Mesendoderm (in vitro differentiated cells): ENCODE measurements around the gene CSNK2A3.

Experiments
- DNase-seq: peaks from one replicate; pipeline ENCODE4 v3.0.0; 2013
- H2AK5ac ChIP-seq: 2 replicates; pipeline ENCODE4 v1.6.1; 2013; ENCODE audit warnings: low read length, inconsistent platforms
- H2BK120ac ChIP-seq: 2 replicates; pipeline ENCODE4 v1.6.1; 2013; ENCODE audit warnings: low read depth, mild to moderate bottlenecking, low read length, moderate library complexity, mixed read lengths
- H2BK15ac ChIP-seq: replicated peaks from 2 replicates; pipeline ENCODE4 v1.6.1; 2013; ENCODE audit warnings: low read depth, mild to moderate bottlenecking, moderate library complexity
- H2BK5ac ChIP-seq: 2 replicates; pipeline ENCODE4 v1.6.1; 2013; ENCODE audit warnings: low read length, inconsistent platforms
- H3K18ac ChIP-seq: 2 replicates; pipeline ENCODE4 v1.6.1; 2013; ENCODE audit warnings: mild to moderate bottlenecking, low read length, mixed read lengths
- H3K23ac ChIP-seq: one replicate; pipeline ENCODE4 v1.6.1; 2013; ENCODE audit warnings: low read length
- H3K27ac ChIP-seq: 2 replicates; pipeline ENCODE4 v1.5.1; 2013; ENCODE audit warnings: low read depth, mild to moderate bottlenecking, inconsistent platforms, low read length, moderate library complexity
- H3K27me3 ChIP-seq: 2 replicates; pipeline ENCODE4 v1.6.1; 2013; ENCODE audit warnings: low read length, control low read depth, mild to moderate bottlenecking, inconsistent platforms; ENCODE audit not compliant: insufficient read depth, poor library complexity
- H3K36me3 ChIP-seq: 2 replicates; pipeline ENCODE4 v1.6.1; 2013; ENCODE audit warnings: low read length, inconsistent platforms; ENCODE audit not compliant: control insufficient read depth, insufficient read depth
- H3K4ac ChIP-seq: one replicate; pipeline ENCODE4 v1.6.1; 2013; ENCODE audit warnings: low read depth, mild to moderate bottlenecking, low read length, moderate library complexity
- H3K4me1 ChIP-seq: 2 replicates; pipeline ENCODE4 v1.6.1; 2013; ENCODE audit warnings: low read depth, low read length, inconsistent platforms; ENCODE audit not compliant: control insufficient read depth
- H3K4me2 ChIP-seq: 2 replicates; pipeline ENCODE4 v1.6.1; 2013; ENCODE audit warnings: low read length
- H3K4me3 ChIP-seq: 2 replicates; pipeline ENCODE4 v1.5.1; 2013; ENCODE audit warnings: mild to moderate bottlenecking, low read length
- H3K56ac ChIP-seq: one replicate; pipeline ENCODE4 v1.6.1; 2013; ENCODE audit warnings: low read length
- H3K79me1 ChIP-seq: 2 replicates; pipeline ENCODE4 v1.6.1; 2013; ENCODE audit warnings: low read length, inconsistent platforms
- H3K79me2 ChIP-seq: 2 replicates; pipeline ENCODE4 v1.6.1; 2013; ENCODE audit warnings: mild to moderate bottlenecking, low read length; ENCODE audit not compliant: control insufficient read depth, insufficient read depth
- H3K9ac ChIP-seq: 2 replicates; pipeline ENCODE4 v1.6.1; 2013; ENCODE audit warnings: low read length, inconsistent platforms
- H4K5ac ChIP-seq: one replicate; pipeline ENCODE4 v1.6.1; 2013; ENCODE audit warnings: low read length
- H4K8ac ChIP-seq: one replicate; pipeline ENCODE4 v1.6.1; 2013; ENCODE audit warnings: low read depth, mild to moderate bottlenecking, control low read depth, low read length, moderate library complexity
- WGBS: extraction: QIAGEN DNeasy Blood & Tissue Kit; methylation state at CpG from one replicate; pipeline ENCODE4 v1.1.7; 2013; ENCODE audit warnings: low lambda C conversion rate, missing lambda C conversion rate; ENCODE audit not compliant: insufficient coverage; ENCODE audit errors: extremely low coverage; 5-methylcytosine and 5-hydroxymethylcytosine counted together

Gene CSNK2A3

DNA sequence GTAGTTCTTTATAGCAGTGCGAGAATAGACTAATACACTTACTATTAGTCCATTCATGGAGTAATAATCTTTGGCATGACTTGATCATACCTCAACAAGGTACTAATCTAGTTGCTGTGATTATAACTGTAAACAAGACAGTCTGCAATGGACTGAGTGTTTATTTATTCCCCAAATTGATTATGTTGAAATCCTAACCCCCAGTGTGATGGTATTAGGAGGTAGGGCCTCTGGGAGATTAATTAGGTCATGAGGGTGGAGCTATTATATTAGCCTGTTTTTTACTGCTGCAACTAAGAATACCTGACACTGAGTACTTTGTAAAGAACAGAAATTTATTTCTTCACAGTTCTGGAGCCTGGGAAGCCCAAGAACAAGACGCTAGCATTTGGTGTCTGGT is 30.9 kb upstream of the CSNK2A3 start:
- Histone ChIP-seq H3K23ac (no peak overlapping the region), H3K36me3 (no peaks in the 10 kb centered on the region), H3K4me1 (no peaks in the 10 kb centered on the region), H3K4me3 (no peak overlapping the region), H3K56ac (no peak overlapping the region), H3K4ac (no peak overlapping the region), H2AK5ac (no peak overlapping the region), H3K27ac (no peak overlapping the region), H3K9ac (no peak overlapping the region), H3K18ac (no peak overlapping the region), H3K4me2 (no peak overlapping the region), H2BK15ac (no peak overlapping the region), H2BK5ac (no peak overlapping the region), H3K27me3 (no peaks in the 10 kb centered on the region), H3K79me2 (no peaks in the 10 kb centered on the region), H2BK120ac (no peak overlapping the region), H4K8ac (no peak overlapping the region), H4K5ac (no peak overlapping the region), H3K79me1 (no peaks in the 10 kb centered on the region)
- no peak for DNase-seq
- WGBS, result no CpG with 5 or more reads among the region's 2 CpGs

DNA sequence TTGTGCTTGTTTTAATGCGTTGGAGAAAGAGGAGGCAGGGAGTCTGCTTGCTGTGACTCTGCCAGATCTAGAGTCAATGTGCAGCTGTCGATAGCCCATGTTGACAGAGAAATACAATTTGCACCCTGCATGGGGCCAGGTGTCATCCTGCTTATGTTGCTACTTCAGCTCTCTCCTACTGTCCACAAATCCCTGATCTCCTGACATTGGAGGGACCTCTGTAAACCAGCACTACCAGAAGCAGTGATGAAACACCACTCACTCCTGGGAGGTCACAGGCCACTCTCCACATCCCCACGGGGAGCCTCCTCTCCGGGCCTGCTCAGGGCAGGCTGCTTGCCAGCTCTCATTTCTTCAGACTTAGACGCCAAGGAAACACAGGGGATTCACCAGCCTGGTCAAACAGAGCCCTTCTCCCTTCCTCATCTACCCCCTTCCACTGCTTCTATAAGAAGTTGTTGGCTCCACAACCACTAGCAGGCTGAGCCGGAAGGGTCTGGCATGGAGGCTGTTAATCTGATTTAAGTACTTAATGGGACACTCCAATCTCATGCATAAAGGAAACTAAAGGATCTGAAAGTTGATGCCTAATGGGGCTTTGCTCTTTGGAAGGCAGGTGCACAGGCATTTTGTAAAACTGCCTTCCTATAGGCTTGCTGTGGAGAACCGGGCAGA is 29.9 kb upstream of the CSNK2A3 start:
- Histone ChIP-seq H4K5ac (no peak overlapping the region), H3K27me3 (no peaks in the 10 kb centered on the region), H3K4ac (no peak overlapping the region), H3K4me2 (no peak overlapping the region), H3K36me3 (no peaks in the 10 kb centered on the region), H2BK15ac (no peak overlapping the region), H3K9ac (no peak overlapping the region), H3K18ac (no peak overlapping the region), H2BK120ac (no peak overlapping the region), H3K27ac (no peak overlapping the region), H3K79me1 (no peaks in the 10 kb centered on the region), H3K4me1 (no peaks in the 10 kb centered on the region), H2AK5ac (no peak overlapping the region), H3K56ac (no peak overlapping the region), H2BK5ac (no peak overlapping the region), H3K4me3 (no peak overlapping the region), H3K23ac (no peak overlapping the region), H4K8ac (no peak overlapping the region), H3K79me2 (no peaks in the 10 kb centered on the region)
- WGBS, result no CpG with 5 or more reads among the region's 7 CpGs
- DNase-seq, result no peak

DNA sequence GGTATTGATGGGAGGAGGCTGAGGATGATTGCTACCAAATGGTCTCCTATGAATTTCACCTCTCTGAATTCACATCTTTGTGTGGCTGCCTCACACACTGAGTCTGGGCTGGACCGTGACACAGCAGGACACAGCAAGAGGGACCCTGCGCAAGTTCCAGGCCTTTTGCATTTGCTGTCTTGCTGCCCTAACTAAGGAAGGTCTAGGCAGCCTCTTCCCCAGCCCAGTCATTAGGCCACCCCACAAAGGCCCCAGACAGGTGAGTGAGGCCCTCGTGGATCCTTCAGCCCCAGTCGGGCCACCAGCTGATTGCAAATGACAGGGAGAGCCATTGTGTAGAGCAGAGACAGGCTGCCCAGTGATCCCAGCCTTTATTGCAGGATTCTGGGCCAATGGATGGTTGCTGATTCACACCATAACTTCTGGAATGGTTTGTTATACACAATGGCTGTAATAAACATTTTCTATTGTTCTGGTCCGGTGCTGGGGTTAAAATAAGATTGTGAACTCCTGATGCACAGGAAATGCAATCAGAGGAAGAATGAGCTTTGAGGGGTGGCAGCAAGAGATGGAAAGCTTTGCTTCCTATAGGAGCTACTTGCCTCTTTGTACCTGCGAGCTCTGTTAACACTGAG is 28.5 kb upstream of the CSNK2A3 start:
- no peak overlapping the region for H3K4ac ChIP-seq
- no peaks in the 10 kb centered on the region for H3K4me1 ChIP-seq
- H2BK120ac ChIP-seq, result no peak overlapping the region
- no peak overlapping the region for H2BK15ac ChIP-seq
- H3K36me3 ChIP-seq, result no peaks in the 10 kb centered on the region
- H4K5ac ChIP-seq, result no peak overlapping the region
- no peaks in the 10 kb centered on the region for H3K79me1 ChIP-seq
- no peak for DNase-seq
- no peaks in the 10 kb centered on the region for H3K27me3 ChIP-seq
- no peak overlapping the region for H2BK5ac ChIP-seq
- H3K18ac ChIP-seq, result no peak overlapping the region
- no peak overlapping the region for H3K4me2 ChIP-seq
- WGBS, result no CpG with 5 or more reads among the region's 6 CpGs
- no peak overlapping the region for H2AK5ac ChIP-seq
- H3K27ac ChIP-seq, result no peak overlapping the region
- H3K23ac ChIP-seq, result no peak overlapping the region
- H3K4me3 ChIP-seq, result no peak overlapping the region
- no peak overlapping the region for H3K9ac ChIP-seq
- no peaks in the 10 kb centered on the region for H3K79me2 ChIP-seq
- H4K8ac ChIP-seq, result no peak overlapping the region
- no peak overlapping the region for H3K56ac ChIP-seq

DNA sequence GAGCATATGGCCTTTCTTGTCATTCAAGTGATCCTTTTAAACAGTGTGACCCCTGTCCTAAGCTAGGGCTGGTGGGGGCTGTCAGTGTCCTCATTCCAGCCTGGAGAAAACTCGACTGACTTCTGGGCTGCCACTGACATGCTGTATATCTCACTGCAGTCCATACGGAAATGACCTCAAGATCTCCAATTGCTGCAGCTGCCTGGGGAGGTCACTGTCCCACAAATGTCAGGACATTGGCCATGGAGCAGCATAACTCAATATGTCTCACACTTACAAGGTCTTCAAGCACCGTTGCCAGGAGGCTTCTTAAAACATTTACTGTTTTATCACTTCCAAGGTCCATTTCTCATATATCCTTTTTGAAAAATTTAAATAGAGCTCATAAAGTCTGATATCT is 27.8 kb upstream of the CSNK2A3 start:
- DNase-seq, result no peak
- Histone ChIP-seq H4K5ac (no peak overlapping the region), H3K79me2 (no peaks in the 10 kb centered on the region), H3K27me3 (no peaks in the 10 kb centered on the region), H3K4me1 (no peaks in the 10 kb centered on the region), H4K8ac (no peak overlapping the region), H3K9ac (no peak overlapping the region), H2AK5ac (no peak overlapping the region), H3K4me3 (no peak overlapping the region), H3K23ac (no peak overlapping the region), H3K4ac (no peak overlapping the region), H3K36me3 (no peaks in the 10 kb centered on the region), H3K79me1 (no peaks in the 10 kb centered on the region), H2BK15ac (no peak overlapping the region), H2BK5ac (no peak overlapping the region), H3K56ac (no peak overlapping the region), H3K4me2 (no peak overlapping the region), H3K18ac (no peak overlapping the region), H3K27ac (no peak overlapping the region), H2BK120ac (no peak overlapping the region)
- WGBS, result no CpG with 5 or more reads among the region's 3 CpGs

DNA sequence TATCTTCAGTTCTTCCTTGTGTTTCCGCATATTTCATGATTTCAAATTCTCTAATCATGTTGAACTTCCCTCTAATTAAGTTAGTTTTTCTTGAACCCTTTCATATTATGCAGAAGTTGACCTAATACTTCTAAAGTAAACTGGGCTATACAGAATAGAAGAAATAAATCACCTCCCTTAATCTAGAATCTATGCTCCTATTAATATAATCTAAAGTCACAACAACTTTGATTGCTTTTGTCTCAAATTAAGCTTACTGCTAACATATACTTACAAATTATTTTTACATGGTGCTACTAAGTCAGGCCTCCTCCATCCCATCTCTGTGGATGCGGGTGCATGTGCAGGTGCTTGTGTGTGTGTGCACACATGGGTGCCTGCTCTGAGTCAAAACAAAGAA is 27.3 kb upstream of the CSNK2A3 start:
- H4K5ac ChIP-seq, result no peak overlapping the region
- no peak for DNase-seq
- no peaks in the 10 kb centered on the region for H3K27me3 ChIP-seq
- H3K79me1 ChIP-seq, result no peaks in the 10 kb centered on the region
- H3K27ac ChIP-seq, result no peak overlapping the region
- no peak overlapping the region for H3K4me2 ChIP-seq
- no peak overlapping the region for H2AK5ac ChIP-seq
- H3K4me3 ChIP-seq, result no peak overlapping the region
- H3K9ac ChIP-seq, result no peak overlapping the region
- H3K79me2 ChIP-seq, result no peaks in the 10 kb centered on the region
- H2BK15ac ChIP-seq, result no peak overlapping the region
- no peak overlapping the region for H2BK120ac ChIP-seq
- H3K4me1 ChIP-seq, result no peaks in the 10 kb centered on the region
- H3K56ac ChIP-seq, result no peak overlapping the region
- no peak overlapping the region for H3K23ac ChIP-seq
- H3K18ac ChIP-seq, result no peak overlapping the region
- no peak overlapping the region for H4K8ac ChIP-seq
- H2BK5ac ChIP-seq, result no peak overlapping the region
- no CpG with 5 or more reads among the region's 2 CpGs for WGBS
- H3K4ac ChIP-seq, result no peak overlapping the region
- H3K36me3 ChIP-seq, result no peaks in the 10 kb centered on the region

DNA sequence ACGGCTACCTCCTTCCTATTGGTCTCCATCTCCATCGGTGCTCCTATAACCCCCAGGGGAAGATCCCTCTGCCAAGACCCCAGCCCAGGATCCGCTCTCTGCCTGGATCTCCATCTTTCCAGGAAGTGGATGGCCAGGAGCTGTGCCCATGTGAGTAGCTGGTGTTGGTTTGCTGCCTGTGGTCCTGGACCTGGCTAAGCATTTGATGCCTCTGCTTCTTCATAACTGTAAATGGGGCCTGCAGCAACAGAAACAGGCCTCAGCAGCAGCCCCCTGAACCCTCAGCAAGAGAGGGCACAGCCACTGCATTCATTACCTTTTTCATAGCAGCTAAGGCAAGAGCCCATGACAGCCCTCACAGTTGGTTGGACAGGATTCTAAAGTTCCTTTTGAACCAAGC is 26.6 kb upstream of the CSNK2A3 start:
- no peak overlapping the region for H2BK5ac ChIP-seq
- no peaks in the 10 kb centered on the region for H3K79me1 ChIP-seq
- H3K36me3 ChIP-seq, result no peaks in the 10 kb centered on the region
- no peaks in the 10 kb centered on the region for H3K27me3 ChIP-seq
- no CpG with 5 or more reads among the region's 3 CpGs for WGBS
- no peak overlapping the region for H3K4me3 ChIP-seq
- H3K4ac ChIP-seq, result no peak overlapping the region
- no peak overlapping the region for H4K5ac ChIP-seq
- no peak overlapping the region for H3K4me2 ChIP-seq
- no peak overlapping the region for H2BK120ac ChIP-seq
- no peak overlapping the region for H3K27ac ChIP-seq
- H3K9ac ChIP-seq, result no peak overlapping the region
- no peak overlapping the region for H2BK15ac ChIP-seq
- H3K56ac ChIP-seq, result no peak overlapping the region
- H3K18ac ChIP-seq, result no peak overlapping the region
- H3K79me2 ChIP-seq, result no peaks in the 10 kb centered on the region
- H2AK5ac ChIP-seq, result no peak overlapping the region
- H3K23ac ChIP-seq, result no peak overlapping the region
- no peaks in the 10 kb centered on the region for H3K4me1 ChIP-seq
- DNase-seq, result no peak
- no peak overlapping the region for H4K8ac ChIP-seq
